ENCODE data around the gene RASAL1. TPM values are rescaled to one million over a fixed set of nuclear protein-coding genes. Genes with fewer than 3 reads are reported as not detected.

RASAL1 gene
- total and polyA plus RNA-seq, 2 donors (not counting 1 experiment from before 2014, with no cell fraction given) = 0.10 to 11.0 TPM

GRCh38 chr12:113140706-113141105 is 5.1 kb upstream of the RASAL1 start:
- no peak for ATAC-seq (ENCODE audit: low read depth)
- ChIA-PET CTCF (interaction anchor here (0.8 to 1.3 kb wide), 2 partner anchors 12 to 34 kb away, joined by 3 to 4 read pairs; no protein-coding TSS in a partner anchor), POLR2A (interaction anchor here (0.6 to 0.9 kb wide), 2 partner anchors 15 to 45 kb away, joined by 5 to 10 read pairs; no protein-coding TSS in a partner anchor)
- Mint-ChIP-seq H3K27ac (no peak overlapping the region), H3K4me1 (peaks cover 30% of the 10 kb centered on the region), H3K27me3 (peaks cover 6% of the 10 kb centered on the region), H3K9me3 (ENCODE audit: insufficient read depth) (no peaks in the 10 kb centered on the region), H3K4me3 (no peak overlapping the region)
- Histone ChIP-seq H3K27me3 (replicated peaks in 1 of 4; ENCODE audit: control extremely low read depth in 1 of 4, control insufficient read depth in 3 of 4, insufficient read depth in 4 of 4, low read length in 3 of 4) (peaks cover 0 to 8% (median 3%) of the 10 kb centered on the region in 4 experiments), H3K79me2 (ENCODE audit: control insufficient read depth, insufficient read depth, low read length) (no peaks in the 10 kb centered on the region), H3K4me1 (ENCODE audit: control insufficient read depth in 2 of 2, insufficient read depth in 2 of 2, low read length in 2 of 2) (peaks cover 22 to 29% of the 10 kb centered on the region in 2 donors), H3K36me3 (replicated peaks in 1 of 2; ENCODE audit: control extremely low read depth in 1 of 2, control insufficient read depth in 1 of 2, extremely low read depth in 1 of 2, insufficient read depth in 2 of 2, low read length in 1 of 2) (no peaks in the 10 kb centered on the region), H3K9me3 (ENCODE audit: control extremely low read depth in 1 of 3, control insufficient read depth in 2 of 3, insufficient read depth in 1 of 3, low read length in 2 of 3) (no peaks in the 10 kb centered on the region), H3K4me3 (ENCODE audit: control extremely low read depth in 1 of 5, extremely low read depth in 1 of 5, insufficient read depth in 1 of 5, low read depth in 2 of 5, low read length in 4 of 5) (no peak overlapping the region), H3K4me2 (replicated peaks; ENCODE audit: low read depth, low read length, poor library complexity, severe bottlenecking) (no peak overlapping the region), H4K20me1 (ENCODE audit: control insufficient read depth, insufficient read depth, low read length, poor library complexity, severe bottlenecking) (no peaks in the 10 kb centered on the region), H3K27ac (ENCODE audit: low read length in 2 of 2) (no peak overlapping the region), H2AFZ (ENCODE audit: insufficient read depth, low read depth, low read length, poor library complexity, severe bottlenecking) (no peak overlapping the region), H3K9ac (ENCODE audit: low read length) (no peak overlapping the region)
- TF ChIP-seq CTCF (IDR thresholded peaks at IDR 0.05) (no peak), EZH2 (IDR thresholded peaks at IDR 0.05; ENCODE audit: borderline replicate concordance, insufficient read depth, low read depth, low read length, poor library complexity, severe bottlenecking) (no peak)
- intact Hi-C loops (cut with micrococcal nuclease) = no loop called here
- 93% methylated on average over 3 of the region's 7 CpGs for WGBS (ENCODE audit: insufficient coverage)
- no peak for DNase-seq

GRCh38 chr12:113138826-113139225 is 3.3 kb upstream of the RASAL1 start:
- DNase-seq = no peak
- no peaks in the 10 kb centered on the region for H3K79me2 ChIP-seq (ENCODE audit: control insufficient read depth, insufficient read depth, low read length)
- H4K20me1 ChIP-seq (ENCODE audit: control insufficient read depth, insufficient read depth, low read length, poor library complexity, severe bottlenecking) = no peaks in the 10 kb centered on the region
- H3K4me3 Mint-ChIP-seq = no peak overlapping the region
- intact Hi-C loops (cut with micrococcal nuclease) = no loop called here
- no peaks in the 10 kb centered on the region for H3K36me3 ChIP-seq (replicated peaks in 1 of 2; ENCODE audit: control extremely low read depth in 1 of 2, control insufficient read depth in 1 of 2, extremely low read depth in 1 of 2, insufficient read depth in 2 of 2, low read length in 1 of 2)
- peaks cover 6% of the 10 kb centered on the region for H3K27me3 Mint-ChIP-seq
- no peak for ATAC-seq (ENCODE audit: low read depth)
- H3K4me3 ChIP-seq (ENCODE audit: control extremely low read depth in 1 of 5, extremely low read depth in 1 of 5, insufficient read depth in 1 of 5, low read depth in 2 of 5, low read length in 4 of 5) = no peak overlapping the region
- TF ChIP-seq EZH2 (IDR thresholded peaks at IDR 0.05; ENCODE audit: borderline replicate concordance, insufficient read depth, low read depth, low read length, poor library complexity, severe bottlenecking) = no peak
- TF ChIP-seq CTCF (IDR thresholded peaks at IDR 0.05) = no peak
- no peaks in the 10 kb centered on the region for H3K9me3 Mint-ChIP-seq (ENCODE audit: insufficient read depth)
- H3K4me1 Mint-ChIP-seq = peaks cover 34% of the 10 kb centered on the region
- peaks cover 27 to 38% of the 10 kb centered on the region in 2 donors for H3K4me1 ChIP-seq (ENCODE audit: control insufficient read depth in 2 of 2, insufficient read depth in 2 of 2, low read length in 2 of 2)
- H3K27me3 ChIP-seq (replicated peaks in 1 of 4; ENCODE audit: control extremely low read depth in 1 of 4, control insufficient read depth in 3 of 4, insufficient read depth in 4 of 4, low read length in 3 of 4) = peaks cover 0 to 21% (median 6%) of the 10 kb centered on the region in 4 experiments
- H3K27ac Mint-ChIP-seq = no peak overlapping the region
- ChIA-PET CTCF (interaction anchor here (0.8 to 2.0 kb wide), 4 partner anchors 14 to 146 kb away, joined by 3 to 5 read pairs (median 4); no protein-coding TSS in a partner anchor), POLR2A (no interaction called here)
- 100% methylated on average over 2 of the region's 3 CpGs for WGBS (ENCODE audit: insufficient coverage)
- H2AFZ ChIP-seq (ENCODE audit: insufficient read depth, low read depth, low read length, poor library complexity, severe bottlenecking) = no peak overlapping the region
- no peak overlapping the region for H3K9ac ChIP-seq (ENCODE audit: low read length)
- no peak overlapping the region for H3K4me2 ChIP-seq (replicated peaks; ENCODE audit: low read depth, low read length, poor library complexity, severe bottlenecking)
- no peak overlapping the region for H3K27ac ChIP-seq (ENCODE audit: low read length in 2 of 2)
- H3K9me3 ChIP-seq (ENCODE audit: control extremely low read depth in 1 of 3, control insufficient read depth in 2 of 3, insufficient read depth in 1 of 3, low read length in 2 of 3) = no peaks in the 10 kb centered on the region
